GM19023 (cell line): ENCODE data around the gene CXCL5.
"Not testable (repeated sequence)": the region's sequence is repeated elsewhere in the genome, so short reads cannot be mapped to it uniquely, and the experiment has no call there.

Experiments used
- ATAC-seq: cut with Tn5 transposase; IDR thresholded peaks from one replicate; pipeline ENCODE4 v1.9.1; 2021; ENCODE audit warnings: mild to moderate bottlenecking, moderate library complexity; ENCODE audit not compliant: unreplicated experiment

The CXCL5 gene

DNA sequence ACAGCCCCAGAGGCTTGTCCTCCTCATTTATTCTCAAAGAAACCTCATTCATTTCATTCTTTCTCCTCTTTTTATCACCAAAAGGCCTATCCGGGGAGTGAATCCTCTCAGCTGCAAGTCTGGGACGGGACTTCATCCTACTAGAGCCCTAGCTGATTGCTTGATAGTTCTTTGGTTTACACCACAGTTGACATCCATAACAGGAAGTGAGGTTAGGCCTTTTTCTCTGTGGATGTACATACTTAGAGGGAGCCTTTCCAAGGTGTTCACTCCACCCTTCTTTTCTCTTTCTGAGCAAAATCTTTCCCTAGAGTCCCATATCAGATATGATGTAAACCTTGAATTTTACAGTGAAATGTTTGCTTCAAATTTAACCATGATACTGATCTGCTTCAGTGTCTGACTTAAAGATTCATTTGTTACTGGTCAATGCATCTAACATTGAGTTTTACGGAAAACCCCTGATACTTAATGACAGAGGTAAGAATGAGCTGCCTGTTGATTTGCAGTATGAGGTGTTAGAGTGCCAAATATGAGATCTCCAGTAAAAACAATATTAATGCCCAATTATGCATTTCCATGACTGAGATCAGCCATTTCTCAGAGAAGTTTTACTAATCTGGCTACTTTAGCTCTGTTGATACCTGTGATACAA lies 16.8 kb upstream of the CXCL5 start:
- no peak for ATAC-seq

DNA sequence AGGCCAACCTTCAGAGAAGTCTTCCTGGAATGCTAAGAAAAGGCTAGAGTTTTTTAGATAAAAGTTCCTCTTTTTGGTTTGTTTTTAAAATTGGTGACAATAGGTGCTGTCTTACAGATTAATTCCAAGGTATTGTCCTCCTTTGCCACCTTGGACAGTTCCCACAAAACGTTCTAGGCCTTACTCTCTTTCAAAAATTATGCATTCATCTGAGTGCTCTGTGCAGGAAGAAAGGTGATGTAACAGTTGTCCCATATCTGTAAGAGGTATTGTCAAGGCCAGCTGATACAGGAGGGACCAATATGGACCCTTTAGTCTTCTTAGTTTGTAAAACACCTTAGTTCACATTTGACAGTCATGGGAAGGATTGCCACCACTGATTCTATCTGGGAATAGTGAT lies 15.9 kb upstream of the CXCL5 start:
- ATAC-seq, result no peak

DNA sequence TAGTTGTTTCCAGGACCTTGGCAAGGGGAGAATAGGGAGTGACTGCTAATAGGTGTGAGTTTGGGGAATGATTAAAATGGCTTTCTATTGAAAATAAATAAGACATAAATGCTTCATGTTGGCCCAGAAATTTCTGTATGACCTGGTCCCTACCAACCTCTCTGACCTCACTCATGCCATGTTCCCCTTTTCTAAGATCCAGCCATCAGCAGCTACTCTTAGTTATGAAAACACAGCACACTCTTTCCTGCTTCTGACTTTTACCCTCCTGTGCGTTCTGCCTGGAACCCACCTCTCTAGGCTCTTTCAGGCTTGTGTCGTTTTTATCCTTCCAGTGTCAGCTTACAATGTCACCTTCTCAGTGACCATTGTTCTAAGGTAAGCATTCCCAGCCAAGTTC lies 14.8 kb upstream of the CXCL5 start:
- no peak for ATAC-seq

DNA sequence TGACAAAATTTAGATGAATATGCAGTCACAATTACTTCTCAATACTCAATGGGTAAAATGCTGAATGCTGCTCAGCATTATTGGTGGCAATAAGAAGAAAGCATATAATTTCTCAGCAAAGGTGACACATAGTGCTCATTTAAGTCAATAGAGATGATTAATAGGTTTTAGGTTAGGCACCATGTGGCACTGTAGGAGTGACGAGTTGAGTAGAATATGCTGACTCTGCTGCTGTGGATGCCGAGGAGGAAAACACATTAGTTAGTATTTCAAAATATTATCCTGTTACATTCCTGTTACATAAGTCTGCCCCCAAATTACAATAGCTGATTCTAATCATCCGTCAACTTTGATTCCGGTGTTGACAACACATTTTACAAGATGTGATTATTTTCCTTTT lies 13.7 kb upstream of the CXCL5 start:
- no peak for ATAC-seq

DNA sequence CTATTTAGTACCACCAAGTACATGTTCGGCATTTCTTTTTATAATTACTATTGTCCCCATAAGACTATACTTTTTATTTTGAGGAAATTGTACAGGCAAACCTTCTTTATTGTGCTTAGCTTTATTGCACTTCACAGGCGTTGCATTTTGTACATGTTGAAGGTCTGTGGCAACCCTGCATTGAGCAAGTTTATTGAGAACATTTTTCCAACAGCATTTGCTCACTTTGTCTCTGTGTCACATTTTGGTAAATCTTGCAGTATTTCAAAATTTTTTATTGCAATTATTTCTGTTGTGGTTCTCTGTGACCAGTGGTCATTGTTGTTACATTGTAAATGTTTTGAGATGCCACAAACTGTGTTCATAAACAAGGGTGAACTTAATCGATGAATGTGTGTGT lies 10.8 kb upstream of the CXCL5 start:
- no peak for ATAC-seq

DNA sequence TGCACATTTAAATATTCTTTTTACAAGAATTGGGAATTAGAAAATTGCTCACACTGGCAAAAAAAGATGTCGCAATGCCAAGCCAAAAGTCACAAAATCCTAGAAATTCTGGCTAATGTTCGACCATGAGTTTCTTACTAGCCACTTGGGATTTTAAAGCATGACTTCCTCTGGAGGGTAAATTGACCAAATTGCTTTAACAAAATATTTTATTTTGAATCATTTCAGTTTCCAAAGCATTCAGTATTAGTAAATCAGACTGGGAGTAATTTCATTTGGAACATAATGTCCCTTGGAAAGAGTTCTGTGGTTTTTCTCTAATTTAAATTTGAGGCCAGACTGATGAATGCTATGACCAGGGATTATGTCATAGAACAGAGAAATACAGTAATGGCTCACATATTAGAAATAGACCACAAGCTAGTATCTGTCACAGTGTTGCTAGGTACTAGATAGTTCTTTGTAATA lies 7.6 kb upstream of the CXCL5 start:
- no peak for ATAC-seq

DNA sequence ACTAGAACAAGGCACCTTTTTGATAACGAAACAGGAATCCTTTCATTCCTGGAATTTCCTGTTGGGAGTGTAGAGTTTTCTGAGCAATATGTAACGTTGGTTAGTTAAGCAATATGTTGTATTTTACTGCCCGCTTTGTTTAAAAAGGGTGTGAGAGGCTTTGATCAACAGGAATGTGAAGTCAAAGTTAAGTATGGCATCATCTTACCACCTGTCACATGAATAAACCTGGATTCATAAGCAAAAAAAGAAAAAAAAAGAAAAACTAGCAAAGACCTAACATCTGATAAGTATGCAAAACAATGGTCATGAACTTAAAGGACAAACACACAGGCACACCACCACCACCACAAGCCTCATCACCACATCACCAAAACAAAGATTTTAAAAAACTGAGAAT lies 7.1 kb upstream of the CXCL5 start:
- no peak for ATAC-seq

DNA sequence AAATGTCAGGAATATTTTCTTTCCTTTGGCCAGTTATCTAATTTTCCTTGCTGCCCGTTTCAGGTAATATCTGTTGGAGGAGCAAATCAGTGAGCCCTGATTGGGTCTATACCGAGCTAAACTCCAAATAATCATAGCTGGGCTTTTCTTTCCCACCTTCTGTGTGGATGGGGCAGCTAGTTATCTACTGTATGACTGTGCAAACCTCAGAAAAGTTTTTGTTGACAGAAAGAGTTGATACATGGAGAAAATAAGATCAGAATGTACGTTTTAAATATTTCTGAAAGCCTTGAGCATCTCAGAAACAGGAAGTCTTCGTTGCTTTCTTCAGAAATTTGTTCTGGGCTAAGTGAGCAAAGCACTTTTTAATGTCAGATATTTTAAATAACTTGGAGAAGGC lies 6.2 kb upstream of the CXCL5 start:
- ATAC-seq, result no peak

DNA sequence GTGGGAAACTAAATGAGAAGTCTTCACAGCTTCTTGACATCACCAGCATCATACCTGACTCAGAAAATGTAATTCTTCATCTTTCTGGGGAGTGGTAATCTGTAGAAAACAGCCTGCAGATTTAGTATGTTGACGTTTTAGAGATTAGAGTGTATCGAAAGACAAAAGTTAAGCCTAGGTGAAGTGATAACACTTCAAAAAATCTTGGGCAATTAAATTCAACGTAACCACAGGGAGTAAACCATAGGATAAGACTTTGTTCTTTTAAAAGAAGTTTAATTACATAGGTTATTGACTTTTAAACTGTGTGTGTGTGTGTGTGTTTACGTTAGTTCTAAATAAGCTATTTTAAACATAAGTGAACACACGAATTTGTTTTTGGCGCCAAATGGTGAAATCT lies 1.8 kb upstream of the CXCL5 start:
- ATAC-seq, result no peak

DNA sequence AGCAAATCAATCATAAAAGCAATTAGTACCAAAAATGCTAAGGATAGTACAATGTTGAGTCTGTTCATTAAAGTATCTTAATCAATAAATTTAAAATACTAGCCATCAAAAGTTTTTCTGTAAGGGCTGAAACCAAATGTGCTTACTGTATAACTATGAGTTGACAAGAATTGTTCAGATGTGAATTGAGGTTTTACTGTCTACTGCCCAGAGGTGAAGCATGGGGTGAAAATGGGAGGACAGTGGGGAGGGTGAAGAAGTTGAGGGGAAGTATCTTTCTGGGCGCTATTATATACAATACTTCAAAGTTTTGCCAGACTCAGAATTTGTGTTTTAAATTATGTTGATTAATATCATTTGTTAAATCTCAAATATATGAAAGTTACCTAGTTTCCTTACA lies 6.4 kb downstream of the CXCL5 start:
- ATAC-seq, result no peak

DNA sequence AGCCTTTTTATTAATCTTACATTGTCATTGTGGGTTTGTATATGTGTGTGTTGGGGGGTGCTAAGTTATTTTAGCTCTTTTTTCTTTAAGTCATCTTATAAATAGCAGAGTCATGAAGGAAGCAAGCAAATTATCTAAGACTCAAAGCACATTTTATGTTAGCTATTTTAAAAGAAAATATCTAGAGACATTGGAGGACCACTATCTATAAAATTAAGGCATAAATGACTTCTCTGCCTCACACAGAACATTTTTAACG lies 6.8 kb downstream of the CXCL5 start:
- ATAC-seq, result no peak

DNA sequence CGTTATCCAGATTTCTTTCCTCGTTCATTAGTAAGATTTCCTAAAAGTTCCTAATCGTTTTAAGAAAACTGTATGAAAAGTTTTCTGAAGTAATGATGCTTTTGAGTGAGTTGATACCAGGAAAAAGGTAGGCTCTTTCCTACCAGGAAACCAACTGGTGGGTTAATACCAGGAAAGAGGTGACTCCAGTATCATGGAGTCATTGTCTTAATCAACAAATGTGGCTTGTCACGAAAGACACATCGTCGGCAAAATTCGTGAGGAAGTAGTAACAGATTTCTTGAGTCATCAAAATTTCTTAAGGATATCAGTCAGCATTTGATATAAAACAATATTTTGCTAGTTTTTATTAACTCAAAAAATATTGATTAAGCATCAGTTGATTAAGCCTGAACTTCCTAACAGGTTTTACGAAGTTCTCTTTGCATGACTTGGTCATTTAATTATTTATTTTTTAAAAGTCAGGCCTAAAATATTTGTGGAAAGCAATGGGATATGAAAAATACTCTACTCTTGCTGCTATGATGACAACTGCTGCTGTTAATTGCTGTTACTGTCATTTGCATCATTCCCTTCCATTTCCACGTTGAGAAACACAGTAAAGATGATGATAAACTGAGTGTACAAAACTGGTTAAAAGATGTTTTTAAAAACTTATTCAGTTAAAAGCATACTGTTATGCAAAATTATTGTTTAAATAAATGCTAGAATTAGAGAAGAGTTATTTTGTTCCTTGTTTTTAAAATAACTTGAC lies 7.3 kb downstream of the CXCL5 start:
- no peak for ATAC-seq

DNA sequence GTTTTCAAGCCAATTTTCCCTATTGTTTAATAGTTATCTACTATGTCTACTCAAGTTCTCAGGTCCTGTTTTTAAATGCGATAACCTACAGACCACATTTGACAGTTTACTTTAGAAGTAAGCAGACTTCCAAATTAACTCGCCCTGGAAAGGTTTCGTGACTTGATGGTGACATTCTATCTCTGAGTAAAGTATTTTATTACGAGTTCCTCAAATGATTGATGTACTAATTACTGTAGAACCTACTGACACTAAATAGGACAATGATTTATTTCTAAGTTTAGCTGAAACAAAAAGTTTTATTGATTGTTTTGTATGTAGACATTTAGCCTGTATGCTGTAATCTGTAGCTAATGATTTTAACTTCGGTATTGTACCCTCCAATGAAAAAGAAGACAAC lies 8.5 kb downstream of the CXCL5 start:
- ATAC-seq, result no peak

DNA sequence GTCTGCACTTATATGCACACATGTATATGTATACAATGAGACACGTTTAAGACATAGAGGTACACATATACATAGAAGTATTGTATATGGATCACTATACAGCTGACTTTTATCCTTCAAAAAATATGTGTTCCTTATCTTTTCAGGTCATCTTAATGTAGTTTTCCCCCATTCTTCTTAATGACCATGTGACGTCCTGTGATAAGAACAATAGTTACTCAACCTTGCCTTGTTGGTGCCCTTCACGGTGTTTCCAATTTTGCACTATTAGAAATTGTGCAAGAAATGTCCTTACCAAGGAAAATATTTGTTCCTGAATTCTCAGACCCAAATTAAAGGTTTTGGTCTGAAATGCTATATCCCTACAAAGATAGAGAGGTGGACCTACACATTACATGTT lies 9.4 kb downstream of the CXCL5 start:
- no peak for ATAC-seq

DNA sequence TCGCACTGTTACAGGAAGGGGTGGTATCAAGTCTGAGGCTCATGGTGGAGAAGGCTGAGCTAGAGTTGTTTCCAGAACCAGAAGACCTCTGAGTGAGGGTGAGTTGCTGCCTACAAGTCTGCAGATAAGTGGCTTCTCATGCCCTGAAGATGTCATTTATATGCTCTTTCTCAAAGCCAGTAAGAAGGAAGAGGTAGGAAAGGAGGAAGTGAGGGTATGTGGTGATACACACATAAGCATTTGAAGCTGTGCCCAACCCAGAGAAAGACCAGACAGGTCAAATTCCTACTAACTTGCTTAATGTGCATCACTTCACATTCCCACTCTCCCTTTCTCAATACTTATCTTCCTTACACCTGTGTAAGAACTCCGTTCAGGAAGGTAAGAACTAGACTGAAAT lies 10.4 kb downstream of the CXCL5 start, which contains the start of gene PPBP:
PPBP (minus strand) TSS at position 130 of the 400 bp plus-strand sequence; CDS start at position 43, 87 bp downstream.
- no peak for ATAC-seq

DNA sequence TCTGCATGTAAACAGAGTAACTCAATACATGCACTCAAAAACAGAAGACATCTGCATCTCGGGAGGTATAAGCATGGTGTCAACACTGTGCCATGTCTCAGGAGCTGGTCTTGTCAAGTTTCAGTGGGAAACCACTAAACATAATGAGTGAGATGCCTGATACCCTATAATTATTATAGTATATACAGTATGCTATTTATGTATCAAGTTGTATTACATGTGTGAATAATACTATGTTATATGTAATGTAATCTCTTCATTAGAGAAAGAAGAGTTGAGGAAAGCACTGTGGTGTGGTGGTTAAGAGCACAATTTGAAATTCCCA lies 13.0 kb downstream of the CXCL5 start:
- ATAC-seq, result no peak

DNA sequence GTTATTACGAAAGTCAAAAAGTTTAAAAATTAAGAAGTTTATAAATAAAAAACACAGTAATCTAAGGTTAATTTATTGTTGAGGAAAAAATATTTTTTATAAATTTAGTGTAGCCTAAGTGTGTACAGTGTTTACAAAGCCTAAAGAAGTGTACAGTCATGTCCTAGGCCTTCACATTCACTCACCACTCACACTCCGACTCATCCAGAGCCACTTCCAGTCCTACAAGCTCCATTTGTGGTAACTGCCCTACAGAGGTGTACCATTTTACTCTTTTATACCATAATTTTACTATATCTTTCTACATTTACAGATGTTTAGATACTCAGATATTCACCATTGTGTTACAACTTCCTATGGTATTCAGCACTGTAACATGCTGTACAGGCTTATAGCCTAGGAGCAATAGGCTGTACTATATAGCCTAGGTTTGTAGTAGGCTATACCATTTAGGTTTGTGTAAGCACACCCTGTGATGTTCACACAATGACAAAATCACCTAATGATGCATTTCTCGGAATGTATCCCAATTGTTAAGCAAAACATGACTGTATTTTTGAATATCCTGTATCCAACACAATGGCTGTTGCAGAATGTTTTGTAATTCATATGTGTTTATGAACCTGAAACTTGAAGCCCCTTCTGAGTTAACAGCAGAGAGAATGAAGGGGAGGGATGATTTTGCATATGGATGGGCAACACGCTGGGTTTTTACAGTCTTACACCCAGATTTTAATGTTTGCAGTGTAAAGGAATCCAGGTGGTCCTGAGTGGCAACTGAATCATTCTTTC lies 13.5 kb downstream of the CXCL5 start:
- ATAC-seq, result no peak

DNA sequence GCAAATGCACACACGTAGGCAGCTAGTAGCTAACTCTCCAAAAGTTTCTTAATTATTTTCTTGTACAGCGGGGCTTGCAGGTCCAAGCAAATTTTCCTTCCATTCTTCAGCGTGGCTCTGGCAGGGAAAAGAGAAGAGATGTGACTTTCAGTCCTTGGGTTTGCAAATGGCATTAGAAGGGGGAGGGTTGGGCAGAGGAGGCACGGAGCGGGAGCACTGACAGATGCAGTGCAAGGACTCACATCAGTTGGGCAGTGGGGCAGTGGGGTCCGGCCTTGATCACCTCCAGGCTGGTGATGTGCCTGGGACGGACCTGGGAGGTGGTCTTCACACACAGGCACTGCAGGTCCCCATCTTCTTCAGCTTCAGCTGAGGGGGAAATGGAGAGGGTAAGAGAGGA lies 17.3 kb downstream of the CXCL5 start:
- not testable (repeated sequence) for ATAC-seq

DNA sequence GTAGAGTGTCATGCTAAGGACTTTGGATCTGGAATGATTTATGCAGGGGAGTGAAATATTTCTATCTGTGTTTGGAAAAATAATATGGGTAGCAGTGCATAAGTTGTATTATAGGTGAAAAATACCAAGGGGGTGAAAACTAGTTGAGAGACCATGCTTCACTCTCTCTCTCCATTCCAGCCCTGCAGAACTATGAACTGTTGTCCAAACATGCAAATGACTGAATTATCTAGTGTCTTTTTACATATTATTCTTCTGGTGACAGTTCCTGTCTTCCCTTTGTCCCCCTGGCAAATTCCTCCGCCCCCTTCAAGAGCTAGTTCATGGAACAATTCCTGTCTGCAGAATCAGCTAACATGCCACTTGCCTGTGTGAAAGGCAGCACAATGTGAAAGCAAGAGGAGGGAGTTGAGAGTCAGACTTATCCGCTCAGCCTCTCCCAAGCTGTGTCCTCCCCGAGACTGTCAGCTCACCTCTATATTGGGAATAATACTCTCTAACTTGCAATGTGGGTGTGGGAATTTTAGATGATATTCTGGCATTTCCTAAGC lies 19.0 kb downstream of the CXCL5 start:
- ATAC-seq, result no peak

DNA sequence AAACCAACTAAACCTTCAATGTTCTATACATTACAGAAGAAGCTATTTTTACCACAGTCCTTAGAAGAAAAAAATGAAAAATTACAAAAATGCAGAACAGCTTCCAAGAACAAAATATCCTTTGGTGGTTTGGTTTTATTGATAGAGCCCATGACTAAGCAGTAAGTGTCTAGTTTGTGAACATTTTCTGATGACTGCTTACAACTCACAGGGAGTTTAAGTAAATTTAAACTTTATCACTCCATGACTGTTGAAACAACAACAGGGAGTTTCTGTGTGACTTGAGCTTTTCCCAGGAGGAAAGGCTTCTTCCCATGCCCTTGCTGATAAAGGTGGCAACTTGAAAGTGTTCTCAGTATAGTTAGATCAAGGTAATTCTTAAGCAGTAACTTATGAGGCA lies 19.6 kb downstream of the CXCL5 start:
- ATAC-seq, result no peak

DNA sequence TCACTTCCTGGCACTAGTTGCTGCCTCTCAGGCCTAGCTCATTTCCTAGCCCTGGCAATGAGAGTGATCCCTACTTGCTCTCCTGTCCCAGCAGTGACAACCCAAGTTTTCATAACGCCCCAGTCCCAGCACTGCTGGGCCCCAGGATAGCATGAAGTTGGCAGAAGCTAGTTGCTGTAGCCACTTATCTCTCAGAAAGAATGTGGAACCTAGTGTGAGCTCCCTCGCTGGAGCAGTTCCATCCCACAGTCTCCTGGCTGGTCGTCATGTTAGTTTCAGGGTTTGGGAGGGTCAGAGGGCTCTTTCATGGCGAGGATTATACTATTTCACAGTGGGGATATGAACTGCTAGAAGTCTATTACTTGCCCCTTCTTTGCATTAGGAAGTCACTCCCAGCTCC lies 21.8 kb downstream of the CXCL5 start:
- ATAC-seq, result no peak

DNA sequence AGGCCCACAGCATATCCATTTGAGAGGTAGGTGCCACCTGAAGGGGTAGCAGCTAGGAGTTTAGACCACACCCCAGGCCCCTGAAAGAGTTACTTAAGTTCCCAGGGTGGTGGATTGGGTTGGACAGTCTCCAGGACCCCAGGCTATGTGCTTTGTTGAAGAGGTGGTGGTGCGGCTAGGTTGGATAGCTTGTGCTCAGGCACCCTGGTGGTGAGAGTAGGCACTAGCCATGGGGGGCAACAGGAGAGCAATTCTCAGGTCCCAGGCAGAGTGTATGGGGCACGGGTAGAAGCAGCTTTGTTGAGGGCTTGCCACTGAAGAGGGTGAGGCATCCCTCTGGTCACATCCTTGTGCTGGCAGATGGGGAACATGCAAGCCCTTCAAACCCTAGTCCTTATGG lies 22.3 kb downstream of the CXCL5 start:
- no peak for ATAC-seq
